GM20000 (cell line): ENCODE measurements around the gene ZNF358.
A peak's percentile ranks its signal among the peaks of the same experiment; 100 is the strongest.
"Not testable (repeated sequence)": the region's sequence is repeated elsewhere in the genome, so short reads cannot be mapped to it uniquely, and the experiment has no call there.

Experiments used
- DNase-seq: peaks from one replicate; pipeline ENCODE4 v3.0.0; 2012; ENCODE audit warnings: low spot score
- TF ChIP-seq, protein P1 (sequence below): IDR thresholded peaks from 2 replicates; pipeline ENCODE4 v1.5.1; 2012; ENCODE audit warnings: mild to moderate bottlenecking, control low read depth; ENCODE audit errors: extremely low read depth, missing control alignments

ZNF358 gene

DNA sequence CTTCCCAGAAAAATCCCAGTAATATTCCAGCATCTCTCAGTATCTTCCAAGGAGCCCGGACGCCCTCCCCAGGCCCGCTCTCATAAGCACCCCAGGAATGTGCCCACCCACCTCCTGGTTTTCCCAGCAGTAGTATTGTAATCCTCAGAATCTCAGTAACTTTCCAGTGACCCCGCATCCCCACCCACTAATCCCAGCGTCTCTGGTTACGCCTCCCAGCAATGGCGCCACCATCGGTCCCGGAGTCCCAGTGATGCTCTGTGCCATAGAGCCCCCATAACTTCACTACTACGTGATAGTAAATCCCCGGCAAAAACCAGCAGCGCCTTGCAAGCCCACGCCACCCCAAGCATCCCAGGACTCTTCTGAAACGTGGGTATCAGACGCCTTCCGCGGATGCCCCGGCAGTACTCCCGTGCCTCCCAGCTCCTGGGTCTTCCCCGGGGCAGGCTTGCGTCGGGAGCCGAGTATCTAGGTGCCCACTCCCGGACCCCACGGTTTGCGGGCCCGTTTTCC, 18.7 kb downstream of the ZNF358 start:
- TF ChIP-seq, protein P1, sequence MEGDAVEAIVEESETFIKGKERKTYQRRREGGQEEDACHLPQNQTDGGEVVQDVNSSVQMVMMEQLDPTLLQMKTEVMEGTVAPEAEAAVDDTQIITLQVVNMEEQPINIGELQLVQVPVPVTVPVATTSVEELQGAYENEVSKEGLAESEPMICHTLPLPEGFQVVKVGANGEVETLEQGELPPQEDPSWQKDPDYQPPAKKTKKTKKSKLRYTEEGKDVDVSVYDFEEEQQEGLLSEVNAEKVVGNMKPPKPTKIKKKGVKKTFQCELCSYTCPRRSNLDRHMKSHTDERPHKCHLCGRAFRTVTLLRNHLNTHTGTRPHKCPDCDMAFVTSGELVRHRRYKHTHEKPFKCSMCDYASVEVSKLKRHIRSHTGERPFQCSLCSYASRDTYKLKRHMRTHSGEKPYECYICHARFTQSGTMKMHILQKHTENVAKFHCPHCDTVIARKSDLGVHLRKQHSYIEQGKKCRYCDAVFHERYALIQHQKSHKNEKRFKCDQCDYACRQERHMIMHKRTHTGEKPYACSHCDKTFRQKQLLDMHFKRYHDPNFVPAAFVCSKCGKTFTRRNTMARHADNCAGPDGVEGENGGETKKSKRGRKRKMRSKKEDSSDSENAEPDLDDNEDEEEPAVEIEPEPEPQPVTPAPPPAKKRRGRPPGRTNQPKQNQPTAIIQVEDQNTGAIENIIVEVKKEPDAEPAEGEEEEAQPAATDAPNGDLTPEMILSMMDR = peak; percentile 2

DNA sequence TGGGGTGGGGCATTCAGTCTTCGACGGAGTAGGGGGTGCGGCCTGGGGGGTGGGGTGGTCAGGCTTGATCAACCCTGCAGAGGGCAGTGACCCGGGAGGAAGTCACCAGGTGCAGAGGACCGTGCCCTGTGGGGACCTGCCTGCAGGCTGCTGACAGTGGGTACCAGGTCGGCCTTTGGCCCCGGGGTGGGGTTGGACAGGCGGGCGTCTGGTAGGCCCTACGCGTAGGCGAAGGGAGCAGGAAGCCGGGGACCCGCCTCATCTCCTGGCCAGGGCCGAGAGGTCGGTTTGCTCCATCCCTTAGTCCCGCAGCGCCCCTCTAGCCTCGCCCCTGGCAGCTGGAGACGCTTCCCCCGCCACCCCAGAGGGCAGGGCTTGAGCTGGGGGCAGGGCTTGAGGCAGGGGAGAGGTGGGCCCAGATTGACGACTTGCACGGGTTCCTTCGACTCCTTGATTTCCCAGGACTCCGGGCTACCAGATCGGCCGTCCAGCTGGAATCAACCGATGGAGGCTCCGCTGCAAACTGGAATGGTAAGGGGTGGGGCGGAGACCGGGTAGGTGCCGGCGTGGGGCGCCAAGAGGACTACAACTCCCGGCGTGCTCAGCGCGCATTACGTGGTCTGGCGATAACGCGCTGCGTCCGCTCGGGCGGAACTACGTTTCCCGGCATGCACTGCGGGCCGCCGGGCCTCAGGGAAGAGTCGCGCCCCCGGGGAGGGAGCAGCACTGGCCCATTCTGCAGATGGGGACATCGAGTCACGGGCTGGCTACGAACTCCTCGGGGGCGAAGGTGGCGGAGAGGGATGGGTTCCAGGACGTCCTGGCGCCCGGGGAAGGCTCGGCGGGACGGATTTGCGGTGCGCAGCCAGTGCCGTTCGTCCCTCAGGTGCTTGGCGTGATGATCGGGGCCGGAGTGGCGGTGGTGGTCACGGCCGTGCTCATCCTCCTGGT, 19.4 kb downstream of the ZNF358 start, which contains the start of gene PNPLA6:
Gene PNPLA6 (plus strand): TSS at position 671 of the 951 bp plus-strand sequence. CDS start 72 bp downstream, at position 743.
- DNase-seq = peak; percentile 97
- TF ChIP-seq, protein P1 = no peak

More for the DNA sequence above, 18.7 kb downstream of the ZNF358 start:
- peak; percentile 72 for DNase-seq

DNA sequence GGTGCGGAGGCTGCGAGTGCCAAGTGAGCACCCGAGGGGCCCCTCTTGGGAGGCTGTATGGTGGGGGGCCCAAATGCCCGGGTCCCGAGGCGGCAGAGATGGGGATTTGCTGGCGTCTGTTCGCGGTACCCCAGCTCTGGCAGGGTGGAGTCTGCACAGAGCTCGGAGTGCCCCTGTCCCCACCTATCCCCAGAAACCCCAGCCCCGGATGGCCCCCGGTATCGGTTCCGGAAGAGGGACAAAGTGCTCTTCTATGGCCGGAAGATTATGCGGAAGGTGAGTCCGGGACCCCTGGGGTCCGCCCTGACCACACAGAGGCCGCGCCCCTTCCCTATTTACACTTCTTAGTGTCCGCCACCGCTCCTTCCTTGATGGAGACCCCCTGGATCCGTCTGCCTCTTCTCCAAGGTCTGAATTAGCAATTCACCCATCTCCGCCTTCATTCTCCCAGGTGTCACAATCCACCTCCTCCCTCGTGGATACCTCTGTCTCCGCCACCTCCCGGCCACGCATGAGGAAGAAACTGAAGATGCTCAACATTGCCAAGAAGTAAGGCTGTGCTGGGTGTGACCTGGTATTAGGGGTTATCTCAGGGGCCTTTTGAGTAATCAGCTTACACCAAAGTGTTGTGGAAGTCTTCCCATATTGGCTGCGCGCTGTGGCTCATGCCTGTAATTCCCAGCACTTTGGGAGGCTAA, 20.2 kb downstream of the ZNF358 start:
- TF ChIP-seq, protein P1 = no peak
- DNase-seq = no peak

DNA sequence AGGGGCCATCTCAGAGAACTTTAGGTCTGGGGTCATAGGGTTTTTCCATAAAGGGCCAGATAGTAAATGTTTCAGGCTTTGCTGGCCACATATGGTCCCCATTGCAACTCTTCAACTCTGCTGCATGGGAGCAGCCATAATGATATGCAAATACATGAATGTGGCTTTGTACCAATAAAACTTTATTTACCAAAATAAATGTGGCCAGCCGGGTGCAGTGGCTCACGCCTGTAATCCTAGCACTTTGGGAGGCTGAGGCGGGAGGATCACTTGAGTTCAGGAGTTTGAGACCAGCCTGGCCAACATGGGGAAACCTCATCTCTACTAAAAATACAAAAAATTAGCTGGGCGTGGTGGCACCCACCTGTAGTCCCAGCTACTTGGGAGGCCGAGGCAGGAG, 23.1 kb downstream of the ZNF358 start:
- DNase-seq = not testable (repeated sequence)

DNA sequence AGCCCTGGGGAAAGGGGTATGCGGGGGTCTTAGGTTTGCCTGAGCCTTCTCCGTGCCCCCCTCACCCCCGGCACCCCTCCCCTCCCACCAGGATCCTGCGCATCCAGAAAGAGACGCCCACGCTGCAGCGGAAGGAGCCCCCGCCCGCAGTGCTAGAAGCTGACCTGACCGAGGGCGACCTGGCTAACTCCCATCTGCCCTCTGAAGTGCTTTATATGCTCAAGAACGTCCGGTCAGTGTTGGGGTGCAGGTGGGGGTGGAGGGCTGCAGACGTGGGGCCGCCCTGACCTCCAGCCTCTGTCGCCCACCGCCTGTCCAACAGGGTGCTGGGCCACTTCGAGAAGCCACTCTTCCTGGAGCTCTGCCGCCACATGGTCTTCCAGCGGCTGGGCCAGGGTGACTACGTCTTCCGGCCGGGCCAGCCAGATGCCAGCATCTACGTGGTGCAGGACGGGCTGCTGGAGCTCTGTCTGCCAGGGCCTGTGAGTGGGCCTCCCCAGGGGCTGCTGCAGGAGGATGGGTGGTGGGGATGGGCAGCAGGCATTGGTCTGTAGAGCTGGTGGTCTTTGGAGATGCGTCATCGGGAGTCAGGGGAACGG, 24.0 kb downstream of the ZNF358 start:
- TF ChIP-seq, protein P1 = no peak
- no peak for DNase-seq

DNA sequence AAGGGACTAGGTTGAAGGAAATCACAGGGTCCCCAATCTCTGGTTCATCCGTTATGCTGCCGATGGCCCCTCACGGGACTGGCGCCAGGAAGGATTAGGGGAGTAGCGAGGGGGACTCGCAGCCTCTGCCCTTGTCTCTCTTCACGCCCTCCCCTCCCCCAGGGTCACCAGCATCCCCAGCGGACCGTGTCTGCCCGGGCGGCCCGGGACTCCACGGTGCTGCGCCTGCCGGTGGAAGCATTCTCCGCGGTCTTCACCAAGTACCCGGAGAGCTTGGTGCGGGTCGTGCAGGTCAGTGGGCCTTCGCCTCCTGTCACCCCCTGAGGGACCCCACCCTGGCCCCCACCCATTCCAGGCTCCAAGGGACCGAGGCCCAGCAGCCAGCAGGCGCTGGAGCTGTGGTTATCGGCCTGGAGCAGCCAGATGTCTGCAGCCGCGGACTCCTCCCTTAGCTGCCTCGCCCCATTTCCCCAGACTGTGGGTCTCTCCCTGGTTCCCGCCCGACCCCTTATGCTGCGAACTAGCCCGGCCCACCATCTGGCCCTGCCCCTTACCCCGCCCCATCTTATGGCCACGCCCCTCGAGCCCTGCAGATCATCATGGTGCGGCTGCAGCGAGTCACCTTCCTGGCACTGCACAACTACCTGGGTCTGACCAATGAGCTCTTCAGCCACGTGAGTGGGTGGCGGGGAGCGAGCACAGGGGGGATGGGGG, 25.0 kb downstream of the ZNF358 start:
- TF ChIP-seq, protein P1 = no peak
- no peak for DNase-seq

DNA sequence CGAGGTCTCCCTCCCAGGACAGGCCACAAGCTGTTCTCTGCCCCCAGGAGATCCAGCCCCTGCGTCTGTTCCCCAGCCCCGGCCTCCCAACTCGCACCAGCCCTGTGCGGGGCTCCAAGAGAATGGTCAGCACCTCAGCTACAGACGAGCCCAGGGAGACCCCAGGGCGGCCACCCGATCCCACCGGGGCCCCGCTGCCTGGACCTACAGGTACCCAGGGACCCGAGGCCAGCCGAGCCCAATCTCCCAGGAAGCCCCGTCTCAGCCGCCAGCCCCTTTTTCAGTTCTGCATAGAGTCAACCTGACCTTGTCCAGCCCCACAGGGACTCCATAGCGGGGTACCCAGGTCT, 25.5 kb downstream of the ZNF358 start:
- DNase-seq = no peak
- TF ChIP-seq, protein P1 = no peak
